Activated CD4-positive, alpha-beta memory T cell treated with anti-CD3 and anti-CD28 coated beads for 36 hours (primary cell): ENCODE measurements around the gene ZNF521. TPM values are rescaled to one million over a fixed set of nuclear protein-coding genes. Genes with fewer than 3 reads are reported as not detected.
A peak's percentile ranks its signal among the peaks of the same experiment; 100 is the strongest.

ENCODE experiments used
- CTCF ChIA-PET: fragments of 350-600 bp; sonication (Branson Sonifier 250); formaldehyde crosslinking; loops from one replicate; lab custom pipeline; 2021; ENCODE audit warnings: antibody characterized with exemption, inconsistent platforms; lab: Charles Lee
- POLR2A ChIA-PET: fragments of 350-600 bp; sonication (Branson Sonifier 250); formaldehyde crosslinking; loops from one replicate; lab custom pipeline; 2021; ENCODE audit warnings: antibody characterized with exemption; lab: Charles Lee
- DNase-seq: peaks from one replicate; pipeline ENCODE4 v3.0.0-alpha.2; 2020
- H3K27ac Mint-ChIP-seq: one replicate; pipeline ENCODE4 v1.8.0; 2021; ENCODE audit warnings: mixed read lengths
- H3K27me3 Mint-ChIP-seq: one replicate; pipeline ENCODE4 v1.8.0; 2021; ENCODE audit warnings: mixed read lengths
- H3K36me3 Mint-ChIP-seq: one replicate; pipeline ENCODE4 v1.8.0; 2021; ENCODE audit warnings: mixed read lengths
- H3K4me1 Mint-ChIP-seq: one replicate; pipeline ENCODE4 v1.8.0; 2021; ENCODE audit warnings: low read depth, mixed read lengths
- H3K4me3 Mint-ChIP-seq: one replicate; pipeline ENCODE4 v1.8.0; 2021; ENCODE audit warnings: mild to moderate bottlenecking, mixed read lengths
- H3K9me3 Mint-ChIP-seq: one replicate; pipeline ENCODE4 v1.8.0; 2021; ENCODE audit warnings: mixed read lengths
- intact Hi-C: fragments of 100-400 bp; cut with micrococcal nuclease; formaldehyde crosslinking; loops from one replicate; pipeline ENCODE4 v1.15.1; 2023
- total RNA-seq, 2 experiments: library from RNA; stranded (reverse); gene quantifications; one replicate each; pipeline ENCODE4 v1.2.3, GENCODE V29; 2021

Gene ZNF521
- total RNA-seq, 2 experiments from 2014 or later: not detected

GRCh38 chr18:25350489-25351251 lies 1.3 kb downstream of the ZNF521 start:
- CTCF ChIA-PET: no interaction called here
- H3K27ac Mint-ChIP-seq: no peak overlapping the region
- intact Hi-C loops: no loop called here

GRCh38 chr18:25349926-25350487 lies 2.0 kb downstream of the ZNF521 start:
- ChIA-PET POLR2A (no interaction called here), CTCF (no interaction called here)
- no peak for DNase-seq
- Mint-ChIP-seq H3K36me3 (peaks cover 1% of the 10 kb centered on the region), H3K4me1 (peaks cover 10% of the 10 kb centered on the region), H3K27me3 (peaks cover 48% of the 10 kb centered on the region), H3K27ac (no peak overlapping the region), H3K4me3 (peak overlapping the region; percentile 68), H3K9me3 (no peaks in the 10 kb centered on the region)
- intact Hi-C loops: no loop called here

More at GRCh38 chr18:25350489-25351251, 1.3 kb downstream of the ZNF521 start:
- peak overlapping the region; percentile 68 for H3K4me3 Mint-ChIP-seq
- DNase-seq: peak; percentile 12
- H3K9me3 Mint-ChIP-seq: no peaks in the 10 kb centered on the region
- H3K36me3 Mint-ChIP-seq: peaks cover 1% of the 10 kb centered on the region
- POLR2A ChIA-PET: interaction anchor here (0.6 to 0.7 kb wide), 2 partner anchors 10 to 772 kb away, joined by 3 read pairs; no protein-coding TSS in a partner anchor
- H3K27me3 Mint-ChIP-seq: peaks cover 45% of the 10 kb centered on the region
- peaks cover 10% of the 10 kb centered on the region for H3K4me1 Mint-ChIP-seq

GRCh38 chr18:25349131-25349925 lies 2.6 kb downstream of the ZNF521 start:
- POLR2A ChIA-PET: no interaction called here
- no peak overlapping the region for H3K27ac Mint-ChIP-seq

GRCh38 chr18:25348386-25349130 lies 3.4 kb downstream of the ZNF521 start:
- H3K9me3 Mint-ChIP-seq: no peaks in the 10 kb centered on the region
- peaks cover 50% of the 10 kb centered on the region for H3K27me3 Mint-ChIP-seq
- H3K36me3 Mint-ChIP-seq: peaks cover 1% of the 10 kb centered on the region
- POLR2A ChIA-PET: no interaction called here
- peaks cover 10% of the 10 kb centered on the region for H3K4me1 Mint-ChIP-seq
- DNase-seq: no peak
- H3K27ac Mint-ChIP-seq: no peak overlapping the region
- CTCF ChIA-PET: no interaction called here
- intact Hi-C loops: no loop called here
- no peak overlapping the region for H3K4me3 Mint-ChIP-seq

More at GRCh38 chr18:25349131-25349925, 2.6 kb downstream of the ZNF521 start:
- Mint-ChIP-seq H3K4me1 (peaks cover 10% of the 10 kb centered on the region), H3K36me3 (peaks cover 1% of the 10 kb centered on the region), H3K4me3 (peak overlapping the region; percentile 59), H3K27me3 (peaks cover 53% of the 10 kb centered on the region), H3K9me3 (no peaks in the 10 kb centered on the region)
- intact Hi-C loops: no loop called here
- no peak for DNase-seq
- CTCF ChIA-PET: no interaction called here

- Mint-ChIP-seq H3K27ac (no peak overlapping the region), H3K4me1 (peaks cover 10% of the 10 kb centered on the region), H3K36me3 (no peaks in the 10 kb centered on the region), H3K4me3 (no peak overlapping the region), H3K27me3 (peaks cover 51% of the 10 kb centered on the region), H3K9me3 (no peaks in the 10 kb centered on the region)
- ChIA-PET CTCF (no interaction called here), POLR2A (no interaction called here)
- DNase-seq: no peak
- intact Hi-C loops: no loop called here
These were observed 5.4 kb downstream of the ZNF521 start for GRCh38 chr18:25346561-25346960.

GRCh38 chr18:25345081-25345866 lies 6.7 kb downstream of the ZNF521 start:
- DNase-seq: no peak
- Mint-ChIP-seq H3K27me3 (peaks cover 45% of the 10 kb centered on the region), H3K27ac (no peak overlapping the region), H3K4me1 (peaks cover 3% of the 10 kb centered on the region), H3K9me3 (no peaks in the 10 kb centered on the region), H3K36me3 (no peaks in the 10 kb centered on the region), H3K4me3 (no peak overlapping the region)
- POLR2A ChIA-PET: no interaction called here
- CTCF ChIA-PET: no interaction called here
- intact Hi-C loops: no loop called here

- no peaks in the 10 kb centered on the region for H3K9me3 Mint-ChIP-seq
- no peaks in the 10 kb centered on the region for H3K36me3 Mint-ChIP-seq
- H3K27me3 Mint-ChIP-seq: peaks cover 23% of the 10 kb centered on the region
- no peaks in the 10 kb centered on the region for H3K4me1 Mint-ChIP-seq
- POLR2A ChIA-PET: no interaction called here
- DNase-seq: no peak
- no peak overlapping the region for H3K4me3 Mint-ChIP-seq
- CTCF ChIA-PET: no interaction called here
- intact Hi-C loops: no loop called here
- no peak overlapping the region for H3K27ac Mint-ChIP-seq
These were observed 10.1 kb downstream of the ZNF521 start for GRCh38 chr18:25341831-25342230.

GRCh38 chr18:25340762-25341161 lies 11.2 kb downstream of the ZNF521 start:
- H3K4me1 Mint-ChIP-seq: no peaks in the 10 kb centered on the region
- intact Hi-C loops: no loop called here
- H3K9me3 Mint-ChIP-seq: no peaks in the 10 kb centered on the region
- H3K27ac Mint-ChIP-seq: no peak overlapping the region
- no peaks in the 10 kb centered on the region for H3K36me3 Mint-ChIP-seq
- DNase-seq: no peak
- POLR2A ChIA-PET: interaction anchor here (0.6 kb wide), 1 partner anchor 10 kb away, joined by 3 read pairs; no protein-coding TSS in a partner anchor
- peaks cover 24% of the 10 kb centered on the region for H3K27me3 Mint-ChIP-seq
- CTCF ChIA-PET: no interaction called here
- H3K4me3 Mint-ChIP-seq: no peak overlapping the region

- Mint-ChIP-seq H3K27me3 (peaks cover 15% of the 10 kb centered on the region), H3K4me1 (no peaks in the 10 kb centered on the region), H3K36me3 (no peaks in the 10 kb centered on the region), H3K27ac (no peak overlapping the region), H3K9me3 (no peaks in the 10 kb centered on the region), H3K4me3 (no peak overlapping the region)
- CTCF ChIA-PET: no interaction called here
- no peak for DNase-seq
- POLR2A ChIA-PET: no interaction called here
- intact Hi-C loops: no loop called here
These were observed 16.3 kb downstream of the ZNF521 start for GRCh38 chr18:25335676-25336075.

GRCh38 chr18:25335062-25335461 lies 16.9 kb downstream of the ZNF521 start:
- Mint-ChIP-seq H3K4me1 (no peaks in the 10 kb centered on the region), H3K27me3 (peaks cover 13% of the 10 kb centered on the region), H3K9me3 (no peaks in the 10 kb centered on the region), H3K36me3 (no peaks in the 10 kb centered on the region), H3K27ac (no peak overlapping the region), H3K4me3 (no peak overlapping the region)
- intact Hi-C loops: no loop called here
- ChIA-PET CTCF (no interaction called here), POLR2A (no interaction called here)
- no peak for DNase-seq

GRCh38 chr18:25334588-25334987 lies 17.4 kb downstream of the ZNF521 start:
- no peak for DNase-seq
- no peaks in the 10 kb centered on the region for H3K36me3 Mint-ChIP-seq
- intact Hi-C loops: no loop called here
- no peaks in the 10 kb centered on the region for H3K4me1 Mint-ChIP-seq
- no peak overlapping the region for H3K4me3 Mint-ChIP-seq
- H3K9me3 Mint-ChIP-seq: no peaks in the 10 kb centered on the region
- ChIA-PET CTCF (no interaction called here), POLR2A (no interaction called here)
- H3K27me3 Mint-ChIP-seq: peaks cover 13% of the 10 kb centered on the region
- H3K27ac Mint-ChIP-seq: no peak overlapping the region
